Measurements from ENCODE around the gene CREB3L1. TPM values are rescaled to one million over a fixed set of nuclear protein-coding genes. Genes with fewer than 3 reads are reported as not detected.

The CREB3L1 gene
- total and polyA plus RNA-seq, 2 of the 13 experiments (the other 11 are each of a cell fraction or from before 2014, with no cell fraction given) = not detected

DNA sequence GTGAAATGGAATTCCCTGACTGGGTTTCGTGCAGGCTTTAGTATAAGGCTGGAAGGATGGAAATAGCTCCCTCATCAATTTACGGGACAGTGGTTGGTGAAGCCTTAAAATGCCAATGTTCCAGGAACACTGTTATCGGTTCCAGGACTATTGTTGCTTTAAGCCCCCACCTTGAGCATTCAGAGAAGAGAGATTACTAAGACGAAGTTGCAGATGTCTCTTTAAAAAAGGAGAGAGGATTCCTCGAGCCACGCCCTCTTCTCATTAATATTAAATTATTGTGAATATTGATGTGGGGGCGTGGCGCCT is 195 bp upstream of the CREB3L1 start (continued):
- TF ChIP-seq, protein P1, sequence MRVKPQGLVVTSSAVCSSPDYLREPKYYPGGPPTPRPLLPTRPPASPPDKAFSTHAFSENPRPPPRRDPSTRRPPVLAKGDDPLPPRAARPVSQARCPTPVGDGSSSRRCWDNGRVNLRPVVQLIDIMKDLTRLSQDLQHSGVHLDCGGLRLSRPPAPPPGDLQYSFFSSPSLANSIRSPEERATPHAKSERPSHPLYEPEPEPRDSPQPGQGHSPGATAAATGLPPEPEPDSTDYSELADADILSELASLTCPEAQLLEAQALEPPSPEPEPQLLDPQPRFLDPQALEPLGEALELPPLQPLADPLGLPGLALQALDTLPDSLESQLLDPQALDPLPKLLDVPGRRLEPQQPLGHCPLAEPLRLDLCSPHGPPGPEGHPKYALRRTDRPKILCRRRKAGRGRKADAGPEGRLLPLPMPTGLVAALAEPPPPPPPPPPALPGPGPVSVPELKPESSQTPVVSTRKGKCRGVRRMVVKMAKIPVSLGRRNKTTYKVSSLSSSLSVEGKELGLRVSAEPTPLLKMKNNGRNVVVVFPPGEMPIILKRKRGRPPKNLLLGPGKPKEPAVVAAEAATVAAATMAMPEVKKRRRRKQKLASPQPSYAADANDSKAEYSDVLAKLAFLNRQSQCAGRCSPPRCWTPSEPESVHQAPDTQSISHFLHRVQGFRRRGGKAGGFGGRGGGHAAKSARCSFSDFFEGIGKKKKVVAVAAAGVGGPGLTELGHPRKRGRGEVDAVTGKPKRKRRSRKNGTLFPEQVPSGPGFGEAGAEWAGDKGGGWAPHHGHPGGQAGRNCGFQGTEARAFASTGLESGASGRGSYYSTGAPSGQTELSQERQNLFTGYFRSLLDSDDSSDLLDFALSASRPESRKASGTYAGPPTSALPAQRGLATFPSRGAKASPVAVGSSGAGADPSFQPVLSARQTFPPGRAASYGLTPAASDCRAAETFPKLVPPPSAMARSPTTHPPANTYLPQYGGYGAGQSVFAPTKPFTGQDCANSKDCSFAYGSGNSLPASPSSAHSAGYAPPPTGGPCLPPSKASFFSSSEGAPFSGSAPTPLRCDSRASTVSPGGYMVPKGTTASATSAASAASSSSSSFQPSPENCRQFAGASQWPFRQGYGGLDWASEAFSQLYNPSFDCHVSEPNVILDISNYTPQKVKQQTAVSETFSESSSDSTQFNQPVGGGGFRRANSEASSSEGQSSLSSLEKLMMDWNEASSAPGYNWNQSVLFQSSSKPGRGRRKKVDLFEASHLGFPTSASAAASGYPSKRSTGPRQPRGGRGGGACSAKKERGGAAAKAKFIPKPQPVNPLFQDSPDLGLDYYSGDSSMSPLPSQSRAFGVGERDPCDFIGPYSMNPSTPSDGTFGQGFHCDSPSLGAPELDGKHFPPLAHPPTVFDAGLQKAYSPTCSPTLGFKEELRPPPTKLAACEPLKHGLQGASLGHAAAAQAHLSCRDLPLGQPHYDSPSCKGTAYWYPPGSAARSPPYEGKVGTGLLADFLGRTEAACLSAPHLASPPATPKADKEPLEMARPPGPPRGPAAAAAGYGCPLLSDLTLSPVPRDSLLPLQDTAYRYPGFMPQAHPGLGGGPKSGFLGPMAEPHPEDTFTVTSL (CRISPR knock-in tag; IDR thresholded peaks at IDR 0.05; ENCODE audit: borderline replicate concordance) = no peak
- TF ChIP-seq POLR2AphosphoS2 (IDR thresholded peaks at IDR 0.05; ENCODE audit: low read depth, low read length) = no peak

DNA sequence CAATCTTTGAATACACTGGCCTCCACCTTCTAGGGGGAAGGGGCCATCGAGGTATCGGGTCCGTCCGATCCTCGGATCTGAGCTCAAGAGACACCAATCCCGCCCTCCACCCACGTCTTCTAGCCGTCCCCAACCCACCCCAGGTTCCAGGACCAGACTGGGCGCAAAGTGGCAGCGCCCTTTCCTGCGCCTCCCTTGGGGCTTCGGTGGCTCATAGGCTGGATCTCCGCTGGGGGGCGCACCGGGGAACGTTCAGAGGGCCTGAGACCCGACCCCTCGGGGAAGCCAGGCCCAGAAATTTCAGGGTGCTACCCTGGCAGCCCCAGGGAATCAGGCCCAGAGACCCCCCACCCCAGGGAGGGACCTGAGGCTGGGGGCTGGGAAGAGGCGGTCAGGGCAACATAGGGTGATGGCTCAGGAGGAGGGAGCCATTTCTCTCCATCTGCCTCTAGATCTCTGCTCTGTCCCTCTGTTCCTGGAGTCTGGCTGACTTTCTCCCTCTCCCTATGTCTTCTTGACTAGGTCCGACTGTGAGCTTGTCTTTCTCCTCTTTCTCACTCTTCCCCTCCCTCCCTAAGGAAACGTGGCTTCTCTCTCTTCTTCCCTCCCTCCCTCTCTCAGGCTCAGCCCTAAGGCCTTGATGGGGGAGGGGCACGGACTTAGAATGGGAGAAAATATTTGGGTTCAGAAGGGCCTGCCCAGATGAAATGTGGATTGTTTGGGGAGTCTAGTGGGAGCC is 1.1 kb downstream of the CREB3L1 start:
- Histone ChIP-seq H2AFZ (ENCODE audit: low read length) (no peak overlapping the region), H3K4me2 (ENCODE audit: low read depth, low read length) (no peak overlapping the region), H3K9me3 (ENCODE audit: low read length) (no peaks in the 10 kb centered on the region), H3K4me1 (ENCODE audit: insufficient read depth, low read length) (peaks cover 38% of the 10 kb centered on the region), H3K4me3 (replicated peaks in 1 of 3; ENCODE audit: insufficient read depth in 1 of 3, low read depth in 2 of 3, low read length in 3 of 3) (no peak overlapping the region), H3K27me3 (ENCODE audit: control insufficient read depth in 1 of 2, insufficient read depth in 2 of 2, low read length in 2 of 2) (peaks cover 31 to 76% of the 10 kb centered on the region in 2 experiments), H3K27ac (ENCODE audit: extremely low read length, insufficient read depth, low read length) (no peak overlapping the region), H3K79me2 (ENCODE audit: insufficient read depth, low read length) (no peaks in the 10 kb centered on the region), H4K20me1 (ENCODE audit: insufficient read depth, low read length) (peaks cover 3% of the 10 kb centered on the region), H3K36me3 (replicated peaks in 1 of 2; ENCODE audit: control insufficient read depth in 1 of 2, insufficient read depth in 2 of 2, low read length in 2 of 2) (no peaks in the 10 kb centered on the region), H3K9ac (ENCODE audit: insufficient read depth, low read depth, low read length) (no peak overlapping the region)
- FAIRE-seq = no peak
- POLR2A ChIA-PET = no interaction called here
- WGBS (ENCODE audit: low lambda C conversion rate) = 53% methylated on average over 14 of the region's 22 CpGs
- no peak for ATAC-seq
- CTCF ChIA-PET (ENCODE audit: low intra/inter-chr PET ratio, low total read pairs) = no interaction called here
- intact Hi-C loops (cut with micrococcal nuclease; ENCODE audit: unreplicated experiment) (no loop called here), in situ Hi-C loops (cut with HindIII; ENCODE audit: extremely low pct_ligation_motif_present, low pct_unique_long_range_greater_than_20kb) (no loop called here)
- DNase-seq (ENCODE audit: low spot score) = no peak
- BruUV-seq (replicated peaks) = no TSS peak
- TF ChIP-seq SYNCRIP (IDR thresholded peaks at IDR 0.05; ENCODE audit: insufficient read depth, low read depth, low read length) (no peak), ZNF772 (CRISPR knock-in tag; IDR thresholded peaks at IDR 0.05) (no peak), XBP1 (CRISPR knock-in tag; IDR thresholded peaks at IDR 0.05) (no peak), EZH2 (conservative IDR thresholded peaks at IDR 0.05; ENCODE audit: low read depth, low read length) (0 out of 2 replicates have a peak, but pooled peaks have one; percentile 21), GLI4 (CRISPR knock-in tag; IDR thresholded peaks at IDR 0.05; ENCODE audit: borderline replicate concordance) (no peak)
